Esophagus squamous epithelium (tissue), 4 donors: Measurements from ENCODE around the gene TPI1.
"Not testable (repeated sequence)": the region's sequence is repeated elsewhere in the genome, so short reads cannot be mapped to it uniquely, and the experiment has no call there.

Experiments
- POLR2A ChIP-seq, 4 donors: fragments of 450-650 bp; IDR thresholded peaks; one replicate each; pipeline ENCODE4 v1.6.1; 2017; ENCODE audit warnings: antibody characterized with exemption in 4 of 4, mild to moderate bottlenecking in 4 of 4, moderate library complexity in 3 of 4
- TF ChIP-seq, protein P1 (sequence below), 6 experiments: fragments of 450-650 bp in 4 of 6; fragments of 200-600 bp in 2 of 6; sonication (generic) in 2 of 6; IDR thresholded peaks; one replicate each; pipeline ENCODE4 v1.5.1; 2016 to 2019; ENCODE audit warnings: antibody characterized with exemption in 6 of 6, mild to moderate bottlenecking in 4 of 6, moderate library complexity in 4 of 6

DNA sequence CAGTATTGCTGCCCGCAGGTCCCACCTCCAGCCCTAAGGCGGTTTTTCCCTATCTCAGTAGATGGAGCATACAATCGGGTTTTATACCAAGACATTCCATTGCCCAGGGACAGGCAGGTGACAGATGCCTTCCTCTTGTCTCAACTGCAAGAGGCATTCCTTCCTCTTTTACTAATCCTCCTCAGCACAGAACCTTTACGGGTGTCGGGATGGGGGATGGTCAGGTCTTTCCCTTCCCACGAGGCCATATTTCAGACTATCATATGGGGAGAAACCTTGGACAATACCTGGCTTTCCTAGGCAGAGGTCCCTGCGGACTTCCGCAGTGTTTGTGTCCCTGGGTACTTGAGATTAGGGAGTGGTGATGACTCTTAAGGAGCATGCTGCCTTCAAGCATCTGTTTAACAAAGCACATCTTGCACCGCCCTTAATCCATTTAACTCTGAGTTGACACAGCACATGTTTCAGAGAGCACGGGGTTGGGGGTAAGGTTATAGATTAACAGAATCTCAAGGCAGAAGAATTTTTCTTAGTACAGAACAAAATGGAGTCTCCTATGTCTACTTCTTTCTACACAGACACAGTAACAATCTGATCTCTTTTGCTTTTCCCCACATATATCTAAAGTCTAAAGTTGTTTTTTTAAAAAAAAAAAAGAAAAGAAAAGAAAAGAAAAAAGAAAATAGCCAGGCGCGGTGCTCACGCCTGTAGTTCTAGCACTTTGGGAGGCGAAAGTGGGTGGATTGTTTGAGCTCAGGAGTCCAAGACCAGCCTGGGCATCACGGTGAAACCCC lies 19.1 kb downstream of the TPI1 start:
- TF ChIP-seq, protein P1, sequence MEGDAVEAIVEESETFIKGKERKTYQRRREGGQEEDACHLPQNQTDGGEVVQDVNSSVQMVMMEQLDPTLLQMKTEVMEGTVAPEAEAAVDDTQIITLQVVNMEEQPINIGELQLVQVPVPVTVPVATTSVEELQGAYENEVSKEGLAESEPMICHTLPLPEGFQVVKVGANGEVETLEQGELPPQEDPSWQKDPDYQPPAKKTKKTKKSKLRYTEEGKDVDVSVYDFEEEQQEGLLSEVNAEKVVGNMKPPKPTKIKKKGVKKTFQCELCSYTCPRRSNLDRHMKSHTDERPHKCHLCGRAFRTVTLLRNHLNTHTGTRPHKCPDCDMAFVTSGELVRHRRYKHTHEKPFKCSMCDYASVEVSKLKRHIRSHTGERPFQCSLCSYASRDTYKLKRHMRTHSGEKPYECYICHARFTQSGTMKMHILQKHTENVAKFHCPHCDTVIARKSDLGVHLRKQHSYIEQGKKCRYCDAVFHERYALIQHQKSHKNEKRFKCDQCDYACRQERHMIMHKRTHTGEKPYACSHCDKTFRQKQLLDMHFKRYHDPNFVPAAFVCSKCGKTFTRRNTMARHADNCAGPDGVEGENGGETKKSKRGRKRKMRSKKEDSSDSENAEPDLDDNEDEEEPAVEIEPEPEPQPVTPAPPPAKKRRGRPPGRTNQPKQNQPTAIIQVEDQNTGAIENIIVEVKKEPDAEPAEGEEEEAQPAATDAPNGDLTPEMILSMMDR (IDR thresholded peaks at IDR 0.05), result not testable (repeated sequence)
- not testable (repeated sequence) for TF ChIP-seq POLR2A (IDR thresholded peaks at IDR 0.05)
